H1 (cell line): ENCODE measurements around the gene GPR12. TPM values are rescaled to one million over a fixed set of nuclear protein-coding genes. Genes with fewer than 3 reads are reported as not detected.

Experiments
- ATF3 ChIP-seq: IDR thresholded peaks from 2 replicates; pipeline ENCODE4 v1.6.1; 2011; ENCODE audit warnings: low read depth, mild to moderate bottlenecking, low read length; ENCODE audit not compliant: insufficient read depth
- CHD2 ChIP-seq: IDR thresholded peaks from 2 replicates; pipeline ENCODE4 v1.6.1; 2012; ENCODE audit warnings: low read length, improper control_type of control experiment
- PHF8 ChIP-seq: fragments of 200-600 bp; sonication (generic); conservative IDR thresholded peaks from 2 replicates; pipeline ENCODE4 v1.7.1; 2012; ENCODE audit warnings: low read depth, mild to moderate bottlenecking, inconsistent platforms, low read length, moderate library complexity
- SIRT6 ChIP-seq: IDR thresholded peaks from one replicate; pipeline ENCODE4 v1.7.1; 2012; ENCODE audit warnings: low read length, inconsistent platforms
- SP1 ChIP-seq: IDR thresholded peaks from 2 replicates; pipeline ENCODE4 v1.6.1; 2011; ENCODE audit warnings: low read depth, low read length
- USF2 ChIP-seq: IDR thresholded peaks from 2 replicates; pipeline ENCODE4 v1.6.1; 2011; ENCODE audit warnings: low read length, improper control_type of control experiment
- polyA plus RNA-seq, 7 experiments: library from polyadenylated mRNA; depleted of rRNA in 3 of 7; stranded (reverse) in 5 of 7; unstranded in 2 of 7; fragments of >200 nt in 5 of 7; fragments of 200-250 nt in 2 of 7; gene quantifications; 1 replicate in 5 of 7; 2 replicates in 1 of 7; 4 replicates in 1 of 7; pipeline versions ENCODE4 v1.2.1 to v1.2.3, GENCODE V29; 2011 to 2013; ENCODE audit warnings: missing spikeins in 2 of 7, mixed read lengths in 2 of 7
- total RNA-seq: library from RNA; stranded (reverse); fragmentation: NEBNext Ultra II Directional; extraction: Animal tissue kit (Norgen Biotek cat#: 25700); gene quantifications from 2 replicates; pipeline ENCODE4 v1.2.1, GENCODE V29; 2021

Gene GPR12
- total and polyA plus RNA-seq, 2 of the 8 experiments (the other 6 are each of a cell fraction or from before 2014, with no cell fraction given), result 0.15 to 0.27 TPM

GRCh38 chr13:26784704-26785639, 24.4 kb upstream of the GPR12 start (continued):
- no peak for TF ChIP-seq ATF3
- no peak for TF ChIP-seq CHD2
- no peak for TF ChIP-seq SIRT6
- no peak for TF ChIP-seq USF2
- no peak for TF ChIP-seq SP1
- TF ChIP-seq PHF8, result no peak
